ENCODE results near the gene OXA1L.
A peak's percentile ranks its signal among the peaks of the same experiment; 100 is the strongest.
"Not testable (repeated sequence)": the region's sequence is repeated elsewhere in the genome, so short reads cannot be mapped to it uniquely, and the experiment has no call there.

OXA1L gene

GRCh38 chr14:22767323-22767589 is 768 bp downstream of the OXA1L start:
- Histone ChIP-seq H3K9me3 (ENCODE audit: control insufficient read depth, low read length) (peaks cover 7% of the 10 kb centered on the region), H3K27ac (ENCODE audit: low read depth, low read length, severe bottlenecking) (no peak overlapping the region), H3K4me1 (ENCODE audit: control insufficient read depth, insufficient read depth, low read length, poor library complexity, severe bottlenecking) (peaks cover 13% of the 10 kb centered on the region), H3K36me3 (ENCODE audit: control insufficient read depth, insufficient read depth, low read length) (peaks cover 46% of the 10 kb centered on the region), H3K4me3 (ENCODE audit: extremely low read depth, insufficient read depth, low read length, poor library complexity, severe bottlenecking) (peak overlapping the region; percentile 91)
- 0 to 17% methylated on average over 1 to 4 of the region's 6 CpGs for WGBS, 2 experiments (ENCODE audit: insufficient coverage in 2 of 2)

GRCh38 chr14:22768947-22769346 is 2.5 kb downstream of the OXA1L start:
- WGBS, 2 experiments (ENCODE audit: insufficient coverage in 2 of 2), result 90 to 98% methylated on average over 3 of the region's 4 CpGs
- Histone ChIP-seq H3K36me3 (ENCODE audit: control insufficient read depth, insufficient read depth, low read length) (peaks cover 63% of the 10 kb centered on the region), H3K9me3 (ENCODE audit: control insufficient read depth, low read length) (no peaks in the 10 kb centered on the region), H3K4me3 (ENCODE audit: extremely low read depth, insufficient read depth, low read length, poor library complexity, severe bottlenecking) (no peak overlapping the region), H3K27ac (ENCODE audit: low read depth, low read length, severe bottlenecking) (no peak overlapping the region), H3K4me1 (ENCODE audit: control insufficient read depth, insufficient read depth, low read length, poor library complexity, severe bottlenecking) (peaks cover 13% of the 10 kb centered on the region)

GRCh38 chr14:22769369-22769768 is 2.9 kb downstream of the OXA1L start:
- H3K36me3 ChIP-seq (ENCODE audit: control insufficient read depth, insufficient read depth, low read length), result peaks cover 67% of the 10 kb centered on the region
- no peaks in the 10 kb centered on the region for H3K9me3 ChIP-seq (ENCODE audit: control insufficient read depth, low read length)
- H3K4me1 ChIP-seq (ENCODE audit: control insufficient read depth, insufficient read depth, low read length, poor library complexity, severe bottlenecking), result peaks cover 13% of the 10 kb centered on the region
- H3K27ac ChIP-seq (ENCODE audit: low read depth, low read length, severe bottlenecking), result peak overlapping the region; percentile 13
- WGBS, 2 experiments (ENCODE audit: insufficient coverage in 2 of 2), result 93 to 100% methylated on average over 2 of the region's 2 CpGs
- no peak overlapping the region for H3K4me3 ChIP-seq (ENCODE audit: extremely low read depth, insufficient read depth, low read length, poor library complexity, severe bottlenecking)

GRCh38 chr14:22770481-22771187 is 4.1 kb downstream of the OXA1L start:
- Histone ChIP-seq H3K9me3 (ENCODE audit: control insufficient read depth, low read length) (no peaks in the 10 kb centered on the region), H3K4me3 (ENCODE audit: extremely low read depth, insufficient read depth, low read length, poor library complexity, severe bottlenecking) (no peak overlapping the region), H3K4me1 (ENCODE audit: control insufficient read depth, insufficient read depth, low read length, poor library complexity, severe bottlenecking) (peaks cover 13% of the 10 kb centered on the region), H3K36me3 (ENCODE audit: control insufficient read depth, insufficient read depth, low read length) (peaks cover 80% of the 10 kb centered on the region), H3K27ac (ENCODE audit: low read depth, low read length, severe bottlenecking) (no peak overlapping the region)
- WGBS, 2 experiments (ENCODE audit: insufficient coverage in 2 of 2), result 97 to 99% methylated on average over 6 to 7 of the region's 8 CpGs

GRCh38 chr14:22772725-22773124 is 6.2 kb downstream of the OXA1L start:
- Histone ChIP-seq H3K9me3 (ENCODE audit: control insufficient read depth, low read length) (no peaks in the 10 kb centered on the region), H3K27ac (ENCODE audit: low read depth, low read length, severe bottlenecking) (no peak overlapping the region), H3K36me3 (ENCODE audit: control insufficient read depth, insufficient read depth, low read length) (peaks cover 88% of the 10 kb centered on the region), H3K4me1 (ENCODE audit: control insufficient read depth, insufficient read depth, low read length, poor library complexity, severe bottlenecking) (peaks cover 13% of the 10 kb centered on the region), H3K4me3 (ENCODE audit: extremely low read depth, insufficient read depth, low read length, poor library complexity, severe bottlenecking) (no peak overlapping the region)
- WGBS, 2 experiments (ENCODE audit: insufficient coverage in 2 of 2), result 92 to 100% methylated on average over 1 of the region's 1 CpG

GRCh38 chr14:22773162-22774010 is 6.9 kb downstream of the OXA1L start:
- H3K36me3 ChIP-seq (ENCODE audit: control insufficient read depth, insufficient read depth, low read length), result peaks cover 81% of the 10 kb centered on the region
- H3K9me3 ChIP-seq (ENCODE audit: control insufficient read depth, low read length), result no peaks in the 10 kb centered on the region
- H3K27ac ChIP-seq (ENCODE audit: low read depth, low read length, severe bottlenecking), result no peak overlapping the region
- no peak overlapping the region for H3K4me3 ChIP-seq (ENCODE audit: extremely low read depth, insufficient read depth, low read length, poor library complexity, severe bottlenecking)
- WGBS, 2 experiments (ENCODE audit: insufficient coverage in 2 of 2), result 93 to 96% methylated on average over 7 to 8 of the region's 8 CpGs
- peaks cover 9% of the 10 kb centered on the region for H3K4me1 ChIP-seq (ENCODE audit: control insufficient read depth, insufficient read depth, low read length, poor library complexity, severe bottlenecking)

- Histone ChIP-seq H3K27ac (ENCODE audit: low read depth, low read length, severe bottlenecking) (no peak overlapping the region), H3K4me3 (ENCODE audit: extremely low read depth, insufficient read depth, low read length, poor library complexity, severe bottlenecking) (no peak overlapping the region), H3K9me3 (ENCODE audit: control insufficient read depth, low read length) (no peaks in the 10 kb centered on the region), H3K4me1 (ENCODE audit: control insufficient read depth, insufficient read depth, low read length, poor library complexity, severe bottlenecking) (peaks cover 5% of the 10 kb centered on the region), H3K36me3 (ENCODE audit: control insufficient read depth, insufficient read depth, low read length) (peaks cover 74% of the 10 kb centered on the region)
- WGBS, 2 experiments (ENCODE audit: insufficient coverage in 2 of 2), result 93 to 94% methylated on average over 6 to 8 of the region's 10 CpGs
Measured at GRCh38 chr14:22774011-22774706, 7.7 kb downstream of the OXA1L start.

GRCh38 chr14:22776215-22776614 is 9.7 kb downstream of the OXA1L start:
- H3K36me3 ChIP-seq (ENCODE audit: control insufficient read depth, insufficient read depth, low read length), result peaks cover 53% of the 10 kb centered on the region
- H3K9me3 ChIP-seq (ENCODE audit: control insufficient read depth, low read length), result no peaks in the 10 kb centered on the region
- H3K27ac ChIP-seq (ENCODE audit: low read depth, low read length, severe bottlenecking), result no peak overlapping the region
- 94 to 100% methylated on average over 2 of the region's 2 CpGs for WGBS, 2 experiments (ENCODE audit: insufficient coverage in 2 of 2)
- peaks cover 14% of the 10 kb centered on the region for H3K4me1 ChIP-seq (ENCODE audit: control insufficient read depth, insufficient read depth, low read length, poor library complexity, severe bottlenecking)
- no peak overlapping the region for H3K4me3 ChIP-seq (ENCODE audit: extremely low read depth, insufficient read depth, low read length, poor library complexity, severe bottlenecking)

GRCh38 chr14:22776849-22777248 is 10.4 kb downstream of the OXA1L start:
- H3K9me3 ChIP-seq (ENCODE audit: control insufficient read depth, low read length); H3K27ac ChIP-seq (ENCODE audit: low read depth, low read length, severe bottlenecking); H3K4me3 ChIP-seq (ENCODE audit: extremely low read depth, insufficient read depth, low read length, poor library complexity, severe bottlenecking): not testable (repeated sequence)
- WGBS, 2 experiments (ENCODE audit: insufficient coverage in 2 of 2), result 100% methylated on average over 3 to 4 of the region's 8 CpGs
- Histone ChIP-seq H3K36me3 (ENCODE audit: control insufficient read depth, insufficient read depth, low read length) (peaks cover 47% of the 10 kb centered on the region), H3K4me1 (ENCODE audit: control insufficient read depth, insufficient read depth, low read length, poor library complexity, severe bottlenecking) (peaks cover 20% of the 10 kb centered on the region)

- 75 to 100% methylated on average over 1 of the region's 2 CpGs for WGBS, 2 experiments (ENCODE audit: insufficient coverage in 2 of 2)
- H3K36me3 ChIP-seq (ENCODE audit: control insufficient read depth, insufficient read depth, low read length), result peaks cover 34% of the 10 kb centered on the region
- no peak overlapping the region for H3K27ac ChIP-seq (ENCODE audit: low read depth, low read length, severe bottlenecking)
- H3K4me3 ChIP-seq (ENCODE audit: extremely low read depth, insufficient read depth, low read length, poor library complexity, severe bottlenecking), result no peak overlapping the region
- no peaks in the 10 kb centered on the region for H3K9me3 ChIP-seq (ENCODE audit: control insufficient read depth, low read length)
- peaks cover 22% of the 10 kb centered on the region for H3K4me1 ChIP-seq (ENCODE audit: control insufficient read depth, insufficient read depth, low read length, poor library complexity, severe bottlenecking)
Measured at GRCh38 chr14:22778084-22778483, 11.6 kb downstream of the OXA1L start.
